ENCODE data around the gene PIK3CD.

Gene PIK3CD

DNA sequence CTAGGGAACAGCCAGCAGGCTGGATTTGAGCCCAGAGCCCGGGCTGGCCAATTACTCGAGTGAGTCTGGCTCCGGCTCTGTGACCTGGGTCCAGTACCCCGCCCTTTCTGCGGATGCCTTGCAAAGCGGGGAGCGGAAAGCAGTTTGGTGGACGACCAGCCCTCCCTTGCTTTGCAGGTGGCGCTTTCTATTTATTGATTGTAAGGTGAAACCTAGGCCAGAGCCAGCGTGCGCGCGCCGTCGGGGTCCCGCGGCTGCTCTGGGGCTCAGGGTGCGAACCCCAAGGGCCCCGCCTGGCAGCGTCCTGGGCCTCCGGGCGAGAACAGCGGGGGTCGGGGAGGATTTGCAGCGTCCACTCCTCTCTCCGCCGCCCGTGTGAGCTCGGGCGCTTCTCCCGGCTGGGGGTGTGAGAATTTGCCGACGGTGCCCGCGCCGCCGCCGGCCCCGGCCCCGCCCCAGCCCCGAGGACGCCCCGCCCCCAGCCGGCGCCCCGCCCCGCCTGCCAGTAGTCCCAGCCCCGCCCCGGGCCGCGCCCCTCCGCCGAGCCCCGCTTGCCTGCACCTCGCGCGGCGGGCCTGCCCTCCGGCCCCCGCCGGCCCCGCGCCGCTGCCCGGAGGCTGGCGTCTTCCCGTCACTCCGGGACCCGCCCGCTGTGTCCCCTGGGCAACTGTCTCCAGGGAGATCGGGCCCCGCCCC is 37.6 kb downstream of the PIK3CD start:
- TF ChIP-seq CTCF (IDR thresholded peaks at IDR 0.05) = no peak

- no peak for TF ChIP-seq CTCF (IDR thresholded peaks at IDR 0.05)
These were observed 38.4 kb downstream of the PIK3CD start for GRCh38 chr1:9689971-9690381.

- no peak for TF ChIP-seq CTCF (IDR thresholded peaks at IDR 0.05)
These were observed 39.0 kb downstream of the PIK3CD start for GRCh38 chr1:9690440-9691107.

GRCh38 chr1:9691108-9691445 is 39.5 kb downstream of the PIK3CD start:
- TF ChIP-seq CTCF (IDR thresholded peaks at IDR 0.05) = no peak

GRCh38 chr1:9691691-9692090 is 40.2 kb downstream of the PIK3CD start:
- no peak for TF ChIP-seq CTCF (IDR thresholded peaks at IDR 0.05)

GRCh38 chr1:9696793-9697192 is 45.3 kb downstream of the PIK3CD start:
- no peak for TF ChIP-seq CTCF (IDR thresholded peaks at IDR 0.05)

DNA sequence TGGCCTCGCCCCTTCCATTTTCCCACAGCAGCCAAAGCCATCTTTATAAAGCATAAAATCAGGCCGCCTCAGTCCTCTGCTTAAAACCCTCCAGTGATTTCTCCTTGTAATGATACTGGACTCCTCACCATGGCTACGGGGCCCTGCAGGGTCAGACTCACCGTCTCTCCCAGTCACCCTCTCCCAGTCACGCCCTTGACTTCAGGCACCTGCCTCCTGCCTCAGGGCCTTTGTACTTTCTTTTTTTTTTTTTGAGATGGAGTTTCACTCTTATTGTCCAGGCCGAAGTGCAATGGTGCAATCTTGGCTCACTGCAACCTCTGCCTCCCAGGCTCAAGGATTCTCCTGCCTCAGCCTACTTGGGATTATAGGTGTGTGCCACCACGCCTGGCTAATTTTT is 47.8 kb downstream of the PIK3CD start:
- TF ChIP-seq CTCF (IDR thresholded peaks at IDR 0.05) = no peak

All from LNCAP (cell line).